HUES64 (cell line): Measurements from ENCODE around the gene CNTN6.

ENCODE experiments used
- H3K27ac ChIP-seq: 2 replicates; pipeline ENCODE4 v1.7.0; 2013; ENCODE audit warnings: low read depth, low read length, inconsistent platforms
- H3K27me3 ChIP-seq: 2 replicates; pipeline ENCODE4 v1.6.1; 2013; ENCODE audit warnings: mild to moderate bottlenecking, low read length; ENCODE audit not compliant: insufficient read depth
- H3K36me3 ChIP-seq: 2 replicates; pipeline ENCODE4 v1.6.1; 2013; ENCODE audit warnings: mild to moderate bottlenecking, low read length; ENCODE audit not compliant: insufficient read depth
- H3K4me1 ChIP-seq: 2 replicates; pipeline ENCODE4 v1.6.1; 2013; ENCODE audit warnings: mild to moderate bottlenecking, low read length, moderate library complexity; ENCODE audit not compliant: insufficient read depth
- H3K4me3 ChIP-seq: 2 replicates; pipeline ENCODE4 v1.5.1; 2013; ENCODE audit warnings: mild to moderate bottlenecking, low read length, moderate library complexity
- H3K9ac ChIP-seq: 2 replicates; pipeline ENCODE4 v1.6.1; 2013; ENCODE audit warnings: mild to moderate bottlenecking, low read depth, low read length
- H3K9me3 ChIP-seq: 2 replicates; pipeline ENCODE4 v1.6.1; 2013; ENCODE audit warnings: low read depth, low read length; ENCODE audit not compliant: insufficient read depth
- WGBS: fragments of 150-250, 120-280 bp; methylation state at CpG from one replicate; pipeline ENCODE4 v1.1.7; 2013; ENCODE audit warnings: missing lambda C conversion rate; 5-methylcytosine and 5-hydroxymethylcytosine counted together

Gene CNTN6

GRCh38 chr3:1172644-1173043, 79.8 kb downstream of the CNTN6 start:
- no peak overlapping the region for H3K4me3 ChIP-seq
- peaks cover 4% of the 10 kb centered on the region; the same call in 1 of the 2 replicates for H3K4me1 ChIP-seq
- WGBS: 78% methylated on average over 2 of the region's 2 CpGs

GRCh38 chr3:1179146-1179545, 86.3 kb downstream of the CNTN6 start:
- Histone ChIP-seq H3K4me3 (no peak overlapping the region), H3K9me3 (peaks cover 3% of the 10 kb centered on the region; the same call in 1 of the 2 replicates), H3K4me1 (peaks cover 12% of the 10 kb centered on the region), H3K27ac (no peak overlapping the region), H3K27me3 (no peaks in the 10 kb centered on the region), H3K9ac (no peak overlapping the region), H3K36me3 (no peaks in the 10 kb centered on the region)
- WGBS: 59% methylated on average over 6 of the region's 6 CpGs

More at GRCh38 chr3:1172644-1173043, 79.8 kb downstream of the CNTN6 start:
- peaks cover 5% of the 10 kb centered on the region; the same call in 1 of the 2 replicates for H3K9me3 ChIP-seq
- no peaks in the 10 kb centered on the region for H3K36me3 ChIP-seq
- no peak overlapping the region for H3K27ac ChIP-seq
- H3K27me3 ChIP-seq: no peaks in the 10 kb centered on the region
- H3K9ac ChIP-seq: no peak overlapping the region

GRCh38 chr3:1183320-1184048, 90.7 kb downstream of the CNTN6 start:
- Histone ChIP-seq H3K36me3 (no peaks in the 10 kb centered on the region), H3K4me3 (no peak overlapping the region), H3K27ac (no peak overlapping the region), H3K4me1 (peaks cover 15% of the 10 kb centered on the region), H3K27me3 (no peaks in the 10 kb centered on the region), H3K9ac (no peak overlapping the region), H3K9me3 (no peaks in the 10 kb centered on the region; the same call in 1 of the 2 replicates)
- 92% methylated on average over 3 of the region's 4 CpGs for whole genome bisulfite sequencing

- WGBS: 90% methylated on average over 3 of the region's 3 CpGs
- H3K4me3 ChIP-seq: no peak overlapping the region
- no peak overlapping the region for H3K9ac ChIP-seq
- H3K9me3 ChIP-seq: no peaks in the 10 kb centered on the region; the same call in 1 of the 2 replicates
- peaks cover 7% of the 10 kb centered on the region for H3K4me1 ChIP-seq
- H3K36me3 ChIP-seq: no peaks in the 10 kb centered on the region
- H3K27ac ChIP-seq: no peak overlapping the region
- no peaks in the 10 kb centered on the region for H3K27me3 ChIP-seq
Observed at GRCh38 chr3:1190569-1190968, 97.7 kb downstream of the CNTN6 start.

GRCh38 chr3:1191026-1191425, 98.2 kb downstream of the CNTN6 start:
- no peak overlapping the region for H3K9ac ChIP-seq
- H3K9me3 ChIP-seq: peaks cover 3% of the 10 kb centered on the region; the same call in 1 of the 2 replicates
- peaks cover 7% of the 10 kb centered on the region for H3K4me1 ChIP-seq
- H3K36me3 ChIP-seq: no peaks in the 10 kb centered on the region
- no peak overlapping the region for H3K4me3 ChIP-seq
- no peaks in the 10 kb centered on the region for H3K27me3 ChIP-seq
- WGBS: 76% methylated on average over 1 of the region's 1 CpG
- H3K27ac ChIP-seq: no peak overlapping the region

GRCh38 chr3:1195947-1196346, 103.1 kb downstream of the CNTN6 start:
- Histone ChIP-seq H3K9me3 (0 out of 2 replicates have a peak, but pooled peaks cover 7% of the 10 kb centered on the region), H3K27me3 (no peaks in the 10 kb centered on the region), H3K9ac (no peak overlapping the region), H3K4me1 (no peaks in the 10 kb centered on the region), H3K4me3 (no peak overlapping the region), H3K36me3 (no peaks in the 10 kb centered on the region), H3K27ac (no peak overlapping the region)
- WGBS: 75% methylated on average over 1 of the region's 1 CpG

GRCh38 chr3:1197051-1197450, 104.2 kb downstream of the CNTN6 start:
- H3K4me3 ChIP-seq: no peak overlapping the region
- no peaks in the 10 kb centered on the region for H3K36me3 ChIP-seq
- peaks cover 7% of the 10 kb centered on the region; the same call in 1 of the 2 replicates for H3K9me3 ChIP-seq
- no peak overlapping the region for H3K9ac ChIP-seq
- no peaks in the 10 kb centered on the region for H3K27me3 ChIP-seq
- no peak overlapping the region for H3K27ac ChIP-seq
- no peaks in the 10 kb centered on the region for H3K4me1 ChIP-seq
- 65% methylated on average over 2 of the region's 2 CpGs for WGBS

GRCh38 chr3:1200371-1200770, 107.5 kb downstream of the CNTN6 start:
- Histone ChIP-seq H3K27me3 (no peaks in the 10 kb centered on the region), H3K9me3 (peaks cover 16% of the 10 kb centered on the region; the same call in 1 of the 2 replicates), H3K9ac (no peak overlapping the region), H3K4me3 (no peak overlapping the region), H3K36me3 (no peaks in the 10 kb centered on the region), H3K4me1 (no peaks in the 10 kb centered on the region), H3K27ac (no peak overlapping the region)
- 85% methylated on average over 1 of the region's 1 CpG for WGBS

GRCh38 chr3:1207904-1208303, 115.1 kb downstream of the CNTN6 start:
- Histone ChIP-seq H3K27me3 (no peaks in the 10 kb centered on the region), H3K4me3 (no peak overlapping the region), H3K36me3 (no peaks in the 10 kb centered on the region), H3K27ac (no peak overlapping the region), H3K9me3 (peaks cover 9% of the 10 kb centered on the region; the same call in 1 of the 2 replicates), H3K4me1 (no peaks in the 10 kb centered on the region), H3K9ac (no peak overlapping the region)
- WGBS: 85% methylated on average over 2 of the region's 2 CpGs

GRCh38 chr3:1214933-1215332, 122.1 kb downstream of the CNTN6 start:
- Histone ChIP-seq H3K36me3 (no peaks in the 10 kb centered on the region), H3K9me3 (peaks cover 5% of the 10 kb centered on the region; the same call in 1 of the 2 replicates), H3K27me3 (no peaks in the 10 kb centered on the region), H3K27ac (no peak overlapping the region), H3K4me1 (no peaks in the 10 kb centered on the region), H3K9ac (no peak overlapping the region), H3K4me3 (no peak overlapping the region)
- 80% methylated on average over 1 of the region's 3 CpGs for WGBS

GRCh38 chr3:1216856-1217255, 124.0 kb downstream of the CNTN6 start:
- Histone ChIP-seq H3K27me3 (no peaks in the 10 kb centered on the region), H3K4me1 (no peaks in the 10 kb centered on the region; the same call in 1 of the 2 replicates), H3K27ac (no peak overlapping the region), H3K9me3 (peaks cover 5% of the 10 kb centered on the region; the same call in 1 of the 2 replicates), H3K4me3 (no peak overlapping the region), H3K9ac (no peak overlapping the region), H3K36me3 (no peaks in the 10 kb centered on the region)
- whole genome bisulfite sequencing: 59% methylated on average over 1 of the region's 1 CpG
